Lung (tissue), 12 donors: ENCODE measurements around the gene PTPN21. TPM values are rescaled to one million over a fixed set of nuclear protein-coding genes. Genes with fewer than 3 reads are reported as not detected.

ENCODE experiments used
- ATAC-seq: fragments of 200-7000 bp; cut with Tn5 transposase; one replicate; pipeline ENCODE4 v1.9.1; 2020; ENCODE audit warnings: moderate number of reproducible peaks; ENCODE audit not compliant: insufficient read depth, low FRiP score
- DNase-seq, 3 donors: peaks; one replicate each; pipeline ENCODE4 v3.0.0-alpha.2; 2013 to 2017
- H3K27ac ChIP-seq, 2 donors: one replicate each; pipeline ENCODE4 v1.5.1; 2013; ENCODE audit warnings: mild to moderate bottlenecking in 2 of 2, moderate library complexity in 2 of 2, control low read depth in 1 of 2, inconsistent platforms in 1 of 2, low read depth in 1 of 2, low read length in 1 of 2
- H3K27me3 ChIP-seq, 3 donors: one replicate each; pipeline ENCODE4 v1.5.1; 2013; ENCODE audit warnings: low read length in 2 of 3; ENCODE audit not compliant: control insufficient read depth in 3 of 3, insufficient read depth in 3 of 3
- H3K36me3 ChIP-seq, 4 donors: one replicate each; pipeline ENCODE4 v1.5.1; 2013; ENCODE audit warnings: low read length in 4 of 4, mild to moderate bottlenecking in 1 of 4, moderate library complexity in 1 of 4; ENCODE audit not compliant: control insufficient read depth in 4 of 4, insufficient read depth in 4 of 4
- H3K4me1 ChIP-seq, 5 donors: one replicate each; pipeline ENCODE4 v1.5.1; 2013; ENCODE audit warnings: low read length in 5 of 5, mild to moderate bottlenecking in 2 of 5, moderate library complexity in 1 of 5; ENCODE audit not compliant: control insufficient read depth in 5 of 5, insufficient read depth in 5 of 5
- H3K4me3 ChIP-seq: one replicate; pipeline ENCODE4 v1.5.1; 2013; ENCODE audit warnings: mild to moderate bottlenecking, control low read depth, moderate library complexity
- H3K9ac ChIP-seq, 2 donors: one replicate each; pipeline ENCODE4 v1.5.1; 2013; ENCODE audit warnings: low read length in 2 of 2, control low read depth in 1 of 2; ENCODE audit not compliant: insufficient read depth in 1 of 2
- H3K9me3 ChIP-seq, 4 donors: one replicate each; pipeline ENCODE4 v1.5.1; 2013; ENCODE audit warnings: low read length in 3 of 4, mild to moderate bottlenecking in 1 of 4, moderate library complexity in 1 of 4; ENCODE audit not compliant: control insufficient read depth in 4 of 4, insufficient read depth in 3 of 4
- WGBS, 2 donors: extraction: QIAGEN DNeasy Blood & Tissue Kit; methylation state at CpG; one replicate each; pipeline ENCODE4 v1.1.7; 2013; 5-methylcytosine and 5-hydroxymethylcytosine counted together
- polyA plus RNA-seq, 2 donors: library from polyadenylated mRNA; stranded (reverse); fragments of 200-250 nt; gene quantifications; one replicate each; pipeline ENCODE4 v1.2.1, GENCODE V29; 2013
- total RNA-seq, 2 donors: library from RNA; depleted of rRNA in 1 of 2; stranded (reverse); fragments of >200 nt in 1 of 2; gene quantifications; one replicate each; pipeline ENCODE4 v1.2.1, GENCODE V29; 2014 to 2021
- TF ChIP-seq, protein P1 (sequence below): IDR thresholded peaks from 2 replicates; pipeline ENCODE4 v1.5.1; 2012; ENCODE audit warnings: mild to moderate bottlenecking; ENCODE audit errors: control extremely low read depth, extremely low read depth
- donor health status: control.
- donor health status: control.
- donor health status: Bipolar disorder and iron deficiency.
- donor health status: healthy.
- donor health status: DM: yes; HTN: yes; CAD: no.

PTPN21 gene
- total and polyA plus RNA-seq, 4 donors, result 8.2 to 39.3 (median 20.2) TPM

DNA sequence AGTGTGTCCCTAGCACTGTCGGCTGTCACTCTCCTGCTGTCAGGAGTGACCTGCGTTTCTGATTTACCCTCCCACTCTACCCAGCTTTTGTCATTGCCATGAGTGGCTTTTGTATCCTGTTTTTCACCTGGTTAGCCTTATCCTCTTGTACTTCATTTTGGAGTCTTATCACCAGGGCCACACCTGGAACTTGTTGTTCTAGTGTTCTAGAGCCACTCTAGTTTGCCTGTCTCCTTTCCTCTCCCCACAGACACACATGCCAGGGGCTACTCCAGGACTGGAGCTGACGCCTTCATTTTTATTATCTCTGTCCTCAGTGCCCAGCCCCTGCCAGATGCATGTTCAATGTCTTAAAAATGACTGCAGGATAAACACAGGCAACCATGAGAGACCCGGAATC lies 42.2 kb upstream of the PTPN21 start:
- Histone ChIP-seq H3K36me3 (peaks cover 19 to 57% (median 26%) of the 10 kb centered on the region in 4 donors), H3K4me1 (no peaks in the 10 kb centered on the region), H3K27me3 (no peaks in the 10 kb centered on the region), H3K4me3 (no peak overlapping the region), H3K27ac (no peak overlapping the region), H3K9me3 (no peaks in the 10 kb centered on the region), H3K9ac (no peak overlapping the region)
- no peak for DNase-seq
- TF ChIP-seq, protein P1, sequence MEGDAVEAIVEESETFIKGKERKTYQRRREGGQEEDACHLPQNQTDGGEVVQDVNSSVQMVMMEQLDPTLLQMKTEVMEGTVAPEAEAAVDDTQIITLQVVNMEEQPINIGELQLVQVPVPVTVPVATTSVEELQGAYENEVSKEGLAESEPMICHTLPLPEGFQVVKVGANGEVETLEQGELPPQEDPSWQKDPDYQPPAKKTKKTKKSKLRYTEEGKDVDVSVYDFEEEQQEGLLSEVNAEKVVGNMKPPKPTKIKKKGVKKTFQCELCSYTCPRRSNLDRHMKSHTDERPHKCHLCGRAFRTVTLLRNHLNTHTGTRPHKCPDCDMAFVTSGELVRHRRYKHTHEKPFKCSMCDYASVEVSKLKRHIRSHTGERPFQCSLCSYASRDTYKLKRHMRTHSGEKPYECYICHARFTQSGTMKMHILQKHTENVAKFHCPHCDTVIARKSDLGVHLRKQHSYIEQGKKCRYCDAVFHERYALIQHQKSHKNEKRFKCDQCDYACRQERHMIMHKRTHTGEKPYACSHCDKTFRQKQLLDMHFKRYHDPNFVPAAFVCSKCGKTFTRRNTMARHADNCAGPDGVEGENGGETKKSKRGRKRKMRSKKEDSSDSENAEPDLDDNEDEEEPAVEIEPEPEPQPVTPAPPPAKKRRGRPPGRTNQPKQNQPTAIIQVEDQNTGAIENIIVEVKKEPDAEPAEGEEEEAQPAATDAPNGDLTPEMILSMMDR, result no peak
- 84 to 91% methylated on average over 4 of the region's 4 CpGs for WGBS, 2 donors
- ATAC-seq, result no peak

DNA sequence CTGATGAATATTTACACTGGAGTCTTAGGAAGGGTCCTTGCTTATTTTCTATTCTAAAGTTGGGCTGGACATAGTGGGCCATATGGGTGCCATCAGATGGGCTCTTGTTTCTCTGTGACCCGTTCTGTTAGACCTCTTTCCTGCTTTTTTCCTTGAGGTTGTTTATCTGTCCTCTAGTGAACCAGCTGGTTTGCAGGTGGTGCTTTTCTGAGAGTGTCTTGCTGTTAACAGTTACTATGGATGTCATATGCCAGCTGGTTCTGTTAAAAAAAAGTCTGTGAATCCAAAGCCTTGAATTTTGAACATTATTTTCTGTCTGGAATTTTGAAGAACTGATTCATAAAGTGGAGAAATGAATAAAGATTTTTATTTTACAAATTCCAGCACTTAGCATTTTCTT lies 37.2 kb upstream of the PTPN21 start:
- ATAC-seq, result no peak
- no peak overlapping the region for H3K9ac ChIP-seq
- H3K4me3 ChIP-seq, result no peak overlapping the region
- H3K27me3 ChIP-seq, result no peaks in the 10 kb centered on the region
- H3K4me1 ChIP-seq, result no peaks in the 10 kb centered on the region
- H3K27ac ChIP-seq, result no peak overlapping the region
- H3K9me3 ChIP-seq, result no peaks in the 10 kb centered on the region
- TF ChIP-seq, protein P1, result no peak
- peaks cover 12 to 44% (median 24%) of the 10 kb centered on the region in 4 donors for H3K36me3 ChIP-seq
- DNase-seq, result no peak
- 0 to 76% methylated on average over 1 of the region's 1 CpG for WGBS, 2 donors

DNA sequence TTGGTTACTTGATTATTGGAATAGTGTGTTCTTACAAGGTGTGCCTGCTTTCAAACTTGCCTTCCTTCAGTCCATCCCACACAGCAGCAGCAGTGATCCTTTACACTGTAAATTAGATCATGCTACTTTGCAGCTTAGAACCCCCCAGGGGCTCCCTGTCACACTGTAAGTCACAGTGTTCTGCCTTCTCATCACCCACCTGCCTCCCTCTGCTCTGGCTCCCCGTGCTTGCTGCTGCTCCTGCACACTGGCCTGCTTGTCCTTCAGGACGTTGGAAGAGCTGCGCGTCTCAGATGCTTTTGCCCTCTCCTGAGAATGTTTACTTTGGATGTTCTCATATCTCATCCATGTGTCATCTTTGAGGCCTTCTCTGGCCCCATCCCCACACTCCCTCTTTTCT lies 35.4 kb upstream of the PTPN21 start:
- Histone ChIP-seq H3K4me1 (no peaks in the 10 kb centered on the region), H3K27ac (no peak overlapping the region), H3K4me3 (no peak overlapping the region), H3K27me3 (no peaks in the 10 kb centered on the region), H3K36me3 (peaks cover 9 to 31% (median 18%) of the 10 kb centered on the region in 4 donors), H3K9me3 (no peaks in the 10 kb centered on the region), H3K9ac (no peak overlapping the region)
- ATAC-seq, result no peak
- 71 to 88% methylated on average over 4 of the region's 4 CpGs for WGBS, 2 donors
- DNase-seq, result no peak
- TF ChIP-seq, protein P1, result no peak

DNA sequence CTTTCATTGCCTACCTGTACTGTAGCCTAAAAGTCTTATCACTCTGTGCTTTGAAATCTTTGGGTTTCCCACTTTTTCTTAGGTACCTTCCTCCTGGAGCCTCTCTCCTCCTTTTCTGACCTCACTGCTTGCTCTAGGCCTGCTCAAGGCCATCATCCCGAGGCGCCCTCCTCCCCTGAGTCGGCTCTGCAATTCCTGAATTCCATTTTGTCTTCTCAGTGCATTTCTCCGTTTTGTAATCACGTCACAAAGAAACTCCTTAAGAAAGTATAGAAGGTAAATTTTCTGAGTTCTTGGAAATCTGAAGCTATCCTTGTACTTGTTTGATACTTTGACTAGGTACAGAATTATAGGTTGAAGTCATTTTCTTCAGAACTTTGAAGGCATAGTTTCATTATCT lies 33.3 kb upstream of the PTPN21 start:
- H3K27ac ChIP-seq, result no peak overlapping the region
- no peak overlapping the region for H3K9ac ChIP-seq
- H3K36me3 ChIP-seq, result peaks cover 8 to 25% (median 19%) of the 10 kb centered on the region in 4 donors
- H3K4me3 ChIP-seq, result no peak overlapping the region
- no peaks in the 10 kb centered on the region for H3K4me1 ChIP-seq
- ATAC-seq (no peak), DNase-seq (no peak)
- TF ChIP-seq, protein P1, result no peak
- WGBS, 2 donors, result 94 to 95% methylated on average over 5 of the region's 5 CpGs
- no peaks in the 10 kb centered on the region for H3K27me3 ChIP-seq
- H3K9me3 ChIP-seq, result no peaks in the 10 kb centered on the region
